NOMO-1 treated with DMSO at 0.1 percent for 48 hours (cell line): ENCODE measurements around the gene PPP4R1.

Experiments used
- DNase-seq: peaks from one replicate; lab custom pipeline; 2025; ENCODE audit not compliant: unreplicated experiment; lab: John Stamatoyannopoulos, UW

Gene PPP4R1

GRCh38 chr18:9508446-9509025, 105.8 kb downstream of the PPP4R1 start:
- DNase-seq: no peak

- DNase-seq: no peak
Measured at GRCh38 chr18:9507565-9508088, 106.7 kb downstream of the PPP4R1 start.

- no peak for DNase-seq
Measured at GRCh38 chr18:9506046-9506792, 108.1 kb downstream of the PPP4R1 start.
